ENCODE results near the gene OXTR. TPM values are rescaled to one million over a fixed set of nuclear protein-coding genes. Genes with fewer than 3 reads are reported as not detected.
A peak's percentile ranks its signal among the peaks of the same experiment; 100 is the strongest.

OXTR gene
- polyA plus RNA-seq, 1 donor (not counting 4 experiments of a cell fraction or from before 2014, with no cell fraction given) = 0.16 TPM

DNA sequence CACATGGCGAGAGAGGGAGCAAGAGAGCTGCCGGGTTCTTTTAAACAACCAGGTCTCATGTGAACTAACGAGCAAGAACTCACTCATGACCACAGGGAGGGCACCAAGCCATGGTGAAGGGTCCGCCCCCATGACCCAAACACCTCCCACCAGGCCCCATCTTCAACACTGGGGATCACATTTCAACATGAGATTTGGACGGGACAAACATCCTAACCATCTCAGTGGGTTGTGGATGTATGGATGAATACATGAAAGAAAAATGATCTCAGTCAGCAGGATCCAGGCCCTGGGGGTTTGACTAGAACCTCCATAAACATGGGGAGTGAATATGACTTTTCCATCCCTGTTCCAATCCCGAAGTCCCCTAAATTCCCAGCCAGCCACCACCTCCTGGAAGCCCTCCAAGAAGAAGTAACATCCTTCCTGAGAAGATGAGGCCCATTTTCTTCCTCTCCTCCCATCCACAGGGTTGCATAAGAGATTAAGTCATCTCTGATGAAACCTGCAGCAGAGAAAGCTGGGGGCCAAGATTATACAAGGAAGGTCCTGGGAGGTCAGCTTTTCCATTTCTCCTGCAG, 26.3 kb downstream of the OXTR start:
- H3K9me1 ChIP-seq (ENCODE audit: control insufficient read depth, extremely low read depth, insufficient read depth, low read length) = no peaks in the 10 kb centered on the region

GRCh38 chr3:8741581-8742261, 27.7 kb downstream of the OXTR start:
- FAIRE-seq (peak; percentile 44), DNase-seq (ENCODE audit: low read depth, low spot score) (no peak)
- no peaks in the 10 kb centered on the region for H3K27me3 ChIP-seq (ENCODE audit: control insufficient read depth, extremely low read depth, insufficient read depth, low read length)
- no peaks in the 10 kb centered on the region for H4K20me1 ChIP-seq (ENCODE audit: control insufficient read depth, extremely low read depth, insufficient read depth, low read length)
- no peaks in the 10 kb centered on the region for H3K79me2 ChIP-seq (ENCODE audit: control insufficient read depth, insufficient read depth, low read length)
- no peak overlapping the region for H2AFZ ChIP-seq (ENCODE audit: control insufficient read depth, low read length)
- dilution Hi-C loops (cut with MboI; ENCODE audit: extremely low pct_ligation_motif_present, low sequenced_read_pairs) = no loop called here
- no peak overlapping the region for H3K27ac ChIP-seq (ENCODE audit: control insufficient read depth, insufficient read depth, low read length)
- no peaks in the 10 kb centered on the region for H3K36me3 ChIP-seq (ENCODE audit: control insufficient read depth in 2 of 2, extremely low read depth in 1 of 2, insufficient read depth in 2 of 2, low read length in 2 of 2)
- H3K4me1 ChIP-seq (ENCODE audit: control insufficient read depth, extremely low read depth, insufficient read depth, low read length) = peaks cover 38% of the 10 kb centered on the region
- H3K9me1 ChIP-seq (ENCODE audit: control insufficient read depth, extremely low read depth, insufficient read depth, low read length) = no peaks in the 10 kb centered on the region
- H3K9me3 ChIP-seq (ENCODE audit: control insufficient read depth, low read depth, low read length) = no peaks in the 10 kb centered on the region
- H3K4me3 ChIP-seq (ENCODE audit: control insufficient read depth in 2 of 3, extremely low read depth in 1 of 3, insufficient read depth in 2 of 3, low read depth in 1 of 3, low read length in 3 of 3) = peak overlapping the region in 1 of 3 experiments; percentile 16
- H3K4me2 ChIP-seq (ENCODE audit: control insufficient read depth, extremely low read depth, insufficient read depth, low read depth, low read length) = peak overlapping the region; percentile 58
- H3K9ac ChIP-seq (ENCODE audit: control insufficient read depth, extremely low read depth, insufficient read depth, low read length) = no peak overlapping the region
- TF ChIP-seq, protein P1, sequence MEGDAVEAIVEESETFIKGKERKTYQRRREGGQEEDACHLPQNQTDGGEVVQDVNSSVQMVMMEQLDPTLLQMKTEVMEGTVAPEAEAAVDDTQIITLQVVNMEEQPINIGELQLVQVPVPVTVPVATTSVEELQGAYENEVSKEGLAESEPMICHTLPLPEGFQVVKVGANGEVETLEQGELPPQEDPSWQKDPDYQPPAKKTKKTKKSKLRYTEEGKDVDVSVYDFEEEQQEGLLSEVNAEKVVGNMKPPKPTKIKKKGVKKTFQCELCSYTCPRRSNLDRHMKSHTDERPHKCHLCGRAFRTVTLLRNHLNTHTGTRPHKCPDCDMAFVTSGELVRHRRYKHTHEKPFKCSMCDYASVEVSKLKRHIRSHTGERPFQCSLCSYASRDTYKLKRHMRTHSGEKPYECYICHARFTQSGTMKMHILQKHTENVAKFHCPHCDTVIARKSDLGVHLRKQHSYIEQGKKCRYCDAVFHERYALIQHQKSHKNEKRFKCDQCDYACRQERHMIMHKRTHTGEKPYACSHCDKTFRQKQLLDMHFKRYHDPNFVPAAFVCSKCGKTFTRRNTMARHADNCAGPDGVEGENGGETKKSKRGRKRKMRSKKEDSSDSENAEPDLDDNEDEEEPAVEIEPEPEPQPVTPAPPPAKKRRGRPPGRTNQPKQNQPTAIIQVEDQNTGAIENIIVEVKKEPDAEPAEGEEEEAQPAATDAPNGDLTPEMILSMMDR (optimal IDR thresholded peaks at IDR 0.05 in 1 of 3, IDR thresholded peaks at IDR 0.05 in 1 of 3, conservative IDR thresholded peaks at IDR 0.05 in 1 of 3; ENCODE audit: extremely low read depth in 1 of 3, insufficient read depth in 2 of 3, low read length in 3 of 3) = no peak
- no peak for TF ChIP-seq EZH2 (IDR thresholded peaks at IDR 0.05; ENCODE audit: low read length)

More for the DNA sequence above, 26.3 kb downstream of the OXTR start:
- Histone ChIP-seq H3K36me3 (ENCODE audit: control insufficient read depth in 2 of 2, extremely low read depth in 1 of 2, insufficient read depth in 2 of 2, low read length in 2 of 2) (no peaks in the 10 kb centered on the region), H3K4me1 (ENCODE audit: control insufficient read depth, extremely low read depth, insufficient read depth, low read length) (peaks cover 35% of the 10 kb centered on the region), H3K27me3 (ENCODE audit: control insufficient read depth, extremely low read depth, insufficient read depth, low read length) (no peaks in the 10 kb centered on the region), H4K20me1 (ENCODE audit: control insufficient read depth, extremely low read depth, insufficient read depth, low read length) (no peaks in the 10 kb centered on the region), H3K9me3 (ENCODE audit: control insufficient read depth, low read depth, low read length) (no peaks in the 10 kb centered on the region), H3K27ac (ENCODE audit: control insufficient read depth, insufficient read depth, low read length) (no peak overlapping the region), H3K4me3 (ENCODE audit: control insufficient read depth in 2 of 3, extremely low read depth in 1 of 3, insufficient read depth in 2 of 3, low read depth in 1 of 3, low read length in 3 of 3) (no peak overlapping the region), H3K9ac (ENCODE audit: control insufficient read depth, extremely low read depth, insufficient read depth, low read length) (no peak overlapping the region), H3K79me2 (ENCODE audit: control insufficient read depth, insufficient read depth, low read length) (no peaks in the 10 kb centered on the region), H3K4me2 (ENCODE audit: control insufficient read depth, extremely low read depth, insufficient read depth, low read depth, low read length) (no peak overlapping the region), H2AFZ (ENCODE audit: control insufficient read depth, low read length) (no peak overlapping the region)
- DNase-seq (ENCODE audit: low read depth, low spot score) (no peak), FAIRE-seq (no peak)
- dilution Hi-C loops (cut with MboI; ENCODE audit: extremely low pct_ligation_motif_present, low sequenced_read_pairs) = no loop called here
- TF ChIP-seq EZH2 (IDR thresholded peaks at IDR 0.05; ENCODE audit: low read length) = no peak
- TF ChIP-seq, protein P1 (optimal IDR thresholded peaks at IDR 0.05 in 1 of 3, IDR thresholded peaks at IDR 0.05 in 1 of 3, conservative IDR thresholded peaks at IDR 0.05 in 1 of 3; ENCODE audit: extremely low read depth in 1 of 3, insufficient read depth in 2 of 3, low read length in 3 of 3) = no peak
